Activated naive CD4-positive, alpha-beta T cell treated with Interleukin-2 at 50 U/mL for 16 hours (primary cell): ENCODE data around the gene ENTPD3.

ENCODE experiments used
- DNase-seq: peaks from one replicate; pipeline ENCODE4 v3.0.0-alpha.2; 2020

ENTPD3 gene, protein sequence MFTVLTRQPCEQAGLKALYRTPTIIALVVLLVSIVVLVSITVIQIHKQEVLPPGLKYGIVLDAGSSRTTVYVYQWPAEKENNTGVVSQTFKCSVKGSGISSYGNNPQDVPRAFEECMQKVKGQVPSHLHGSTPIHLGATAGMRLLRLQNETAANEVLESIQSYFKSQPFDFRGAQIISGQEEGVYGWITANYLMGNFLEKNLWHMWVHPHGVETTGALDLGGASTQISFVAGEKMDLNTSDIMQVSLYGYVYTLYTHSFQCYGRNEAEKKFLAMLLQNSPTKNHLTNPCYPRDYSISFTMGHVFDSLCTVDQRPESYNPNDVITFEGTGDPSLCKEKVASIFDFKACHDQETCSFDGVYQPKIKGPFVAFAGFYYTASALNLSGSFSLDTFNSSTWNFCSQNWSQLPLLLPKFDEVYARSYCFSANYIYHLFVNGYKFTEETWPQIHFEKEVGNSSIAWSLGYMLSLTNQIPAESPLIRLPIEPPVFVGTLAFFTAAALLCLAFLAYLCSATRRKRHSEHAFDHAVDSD

DNA sequence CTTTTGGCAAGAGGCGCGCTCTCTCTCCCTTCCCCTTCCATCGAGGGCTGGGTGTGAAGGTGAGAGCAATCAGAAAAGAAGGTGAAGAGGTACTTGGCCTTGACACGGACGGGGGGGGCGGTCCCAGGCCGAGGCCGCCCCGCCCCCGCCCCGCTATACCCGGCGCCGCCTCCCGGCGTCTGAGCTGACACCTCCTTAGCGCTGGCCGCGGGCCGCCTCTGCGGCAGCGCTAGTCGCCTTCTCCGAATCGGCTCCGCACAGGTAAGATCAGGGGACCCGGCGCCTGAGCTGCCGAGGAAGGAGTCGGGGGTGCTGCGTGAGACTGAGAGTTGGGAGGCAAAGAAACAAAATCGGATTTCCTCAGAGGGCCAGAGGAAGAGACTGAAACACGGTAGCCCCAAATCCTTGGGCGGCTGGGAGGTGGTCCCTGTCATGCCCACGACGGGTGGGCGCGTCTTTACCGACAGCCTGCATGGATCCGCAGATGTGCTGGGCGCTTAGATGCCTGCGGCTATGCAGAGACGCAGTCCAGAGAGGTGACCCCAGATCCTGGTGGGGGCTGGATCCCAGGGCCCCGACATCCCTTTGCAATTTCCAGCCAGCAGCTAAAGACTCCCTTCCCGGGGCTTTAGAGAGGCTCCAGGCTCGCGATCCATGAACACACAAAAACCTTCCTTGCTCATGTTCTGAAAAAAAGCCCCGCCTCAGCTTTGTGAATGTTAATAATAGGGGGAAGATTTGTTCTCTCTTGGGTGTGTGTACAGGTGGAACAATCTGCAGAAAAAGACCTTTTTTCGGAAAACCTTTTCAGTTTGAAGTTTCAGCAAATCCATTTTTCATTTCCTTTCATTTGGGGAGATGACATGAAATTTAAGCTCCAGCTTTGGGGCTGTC lies at the start of gene ENTPD3:
Gene ENTPD3 (plus strand): TSS at position 184 of the 894 bp plus-strand sequence. CDS start 874 bp downstream, outside the sequence.
- peak; percentile 33 for DNase-seq

DNA sequence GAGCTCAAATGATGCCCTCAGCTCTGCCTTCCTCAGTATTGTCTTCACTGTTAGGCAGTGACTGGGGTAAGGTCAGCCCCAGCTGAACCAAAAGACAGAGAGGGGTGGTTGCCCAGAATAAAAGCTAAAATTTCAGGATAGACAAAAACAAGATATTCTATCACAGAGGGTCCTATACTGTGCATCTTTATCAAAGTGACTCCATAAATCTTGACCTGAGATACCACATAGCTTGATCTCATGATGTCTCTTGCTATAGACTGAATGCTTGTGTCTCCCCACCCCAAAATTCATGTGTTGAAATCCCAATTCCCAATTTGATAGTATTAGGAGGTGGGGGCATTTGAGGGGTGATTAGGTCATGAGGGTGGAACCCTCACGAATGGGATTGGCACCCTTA lies 47.1 kb upstream of the ENTPD3 start:
- DNase-seq, result no peak

DNA sequence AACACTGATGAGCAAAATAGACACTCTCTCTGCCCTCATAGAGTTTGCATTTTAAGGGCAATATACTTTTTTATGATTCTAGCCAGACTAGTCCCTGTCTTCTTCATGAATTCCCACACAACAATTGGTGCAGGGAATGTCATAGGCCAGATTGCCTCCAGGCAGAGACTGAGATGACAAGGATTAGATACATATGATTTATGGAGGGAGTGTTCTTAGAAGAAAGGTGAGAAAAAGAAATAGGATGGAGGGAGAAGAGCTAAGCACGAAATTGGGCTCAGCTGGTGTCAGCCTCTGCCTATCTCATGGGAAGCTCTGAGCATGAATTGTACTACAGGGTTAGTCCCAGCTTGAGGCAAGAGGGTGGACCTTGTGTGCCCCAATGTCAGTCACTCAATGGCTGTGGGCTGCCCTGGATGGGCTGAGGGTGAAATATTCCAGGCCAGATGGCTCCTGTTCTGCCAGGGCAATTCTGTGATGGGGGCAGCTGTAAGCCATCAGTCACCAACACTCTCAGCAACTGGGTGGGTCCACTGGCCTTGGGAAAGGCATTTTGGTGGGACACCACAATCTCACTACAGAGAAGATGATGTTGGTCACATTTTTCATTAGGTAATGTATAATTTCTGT lies 46.3 kb upstream of the ENTPD3 start:
- no peak for DNase-seq

DNA sequence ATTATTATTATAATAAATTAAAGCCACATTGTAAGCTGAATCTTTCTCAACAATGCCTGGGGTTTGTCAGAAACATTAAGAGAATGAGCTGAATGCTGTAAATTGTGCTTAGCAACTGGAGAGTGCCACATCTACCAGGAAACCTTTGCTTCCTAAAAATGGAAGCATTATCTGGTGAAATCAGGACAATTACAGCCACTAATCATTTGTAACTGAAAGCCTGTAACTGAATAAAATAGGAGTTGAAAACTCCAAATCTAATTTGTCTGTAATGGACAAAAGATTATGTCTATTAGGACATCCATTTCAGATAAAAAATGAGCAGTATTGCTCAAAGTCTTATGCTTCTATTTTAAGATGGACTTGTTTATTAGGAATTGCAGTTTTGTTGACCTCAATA lies 45.3 kb upstream of the ENTPD3 start:
- DNase-seq, result no peak

DNA sequence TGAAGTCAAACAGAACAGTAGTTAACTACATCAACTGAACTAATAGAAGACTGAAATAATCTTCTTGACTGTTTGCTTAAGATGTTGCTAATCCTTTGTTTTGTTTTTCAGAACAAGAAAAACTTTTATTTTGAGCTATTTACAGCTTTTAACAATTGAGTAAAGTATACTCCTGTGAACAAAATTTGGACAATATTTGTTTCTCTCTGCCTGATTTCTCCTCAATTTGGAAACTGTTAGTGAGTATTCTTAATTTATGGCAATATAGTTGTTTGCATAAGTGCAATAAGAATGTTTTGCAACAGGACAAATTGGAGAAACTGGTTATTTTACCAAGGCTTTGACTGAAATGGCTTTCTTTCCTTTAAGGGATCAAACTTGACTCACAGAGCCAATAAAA lies 36.5 kb upstream of the ENTPD3 start:
- no peak for DNase-seq

DNA sequence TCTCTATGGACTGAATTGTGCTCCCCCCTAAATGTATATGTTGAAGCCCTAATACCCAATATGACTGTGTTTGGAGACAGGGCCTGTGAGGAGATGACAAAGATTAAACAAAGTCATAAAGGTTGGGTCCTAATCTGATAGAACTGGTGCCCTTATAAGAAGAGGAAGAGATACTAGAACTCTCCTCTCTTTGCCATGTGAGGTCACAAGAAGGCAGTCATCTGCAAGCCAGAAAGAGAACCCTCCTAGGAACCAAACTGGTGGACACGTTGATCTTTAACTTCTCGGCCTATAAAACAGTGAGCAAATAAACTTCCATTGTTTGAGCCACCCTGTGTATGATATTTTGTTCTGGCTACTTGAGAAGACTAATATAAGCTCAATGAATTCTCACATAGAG lies 31.6 kb upstream of the ENTPD3 start:
- no peak for DNase-seq

DNA sequence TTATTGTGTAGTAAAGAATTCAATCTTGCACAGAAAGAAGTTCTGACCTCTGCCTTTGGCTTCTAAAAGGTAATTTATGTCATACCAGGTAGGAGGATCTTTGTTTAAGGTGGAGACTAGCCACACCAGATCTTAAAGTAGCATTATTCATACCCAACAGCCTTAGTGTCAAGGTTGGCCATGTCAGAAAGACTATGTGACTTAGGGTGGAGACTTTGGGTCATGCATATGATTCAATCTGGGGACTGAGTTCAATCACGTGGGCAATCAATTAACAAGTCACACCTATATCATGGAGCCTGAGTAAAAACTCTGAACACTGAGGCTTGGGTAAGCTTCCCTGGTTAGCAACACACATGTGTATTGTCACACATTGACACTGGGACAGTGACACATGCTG lies 28.5 kb upstream of the ENTPD3 start:
- no peak for DNase-seq

DNA sequence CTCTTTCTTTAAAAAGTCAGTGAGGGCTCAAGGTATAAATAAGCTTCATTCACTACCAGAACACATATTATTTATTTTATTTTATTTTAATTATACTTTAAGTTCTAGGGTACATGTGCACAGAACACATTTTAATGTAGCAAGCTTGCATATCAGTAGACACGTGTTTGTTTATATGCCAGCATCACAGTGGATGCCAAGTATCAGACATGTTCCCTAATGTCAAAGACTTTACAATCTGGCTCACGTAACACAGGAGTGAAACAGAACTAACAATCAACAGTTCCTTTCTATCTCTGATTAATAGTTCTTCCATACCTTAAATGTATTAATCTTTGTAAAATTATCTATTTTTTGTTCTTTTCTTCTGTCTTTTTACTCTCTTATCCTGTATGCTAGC lies 23.3 kb upstream of the ENTPD3 start:
- DNase-seq, result no peak

DNA sequence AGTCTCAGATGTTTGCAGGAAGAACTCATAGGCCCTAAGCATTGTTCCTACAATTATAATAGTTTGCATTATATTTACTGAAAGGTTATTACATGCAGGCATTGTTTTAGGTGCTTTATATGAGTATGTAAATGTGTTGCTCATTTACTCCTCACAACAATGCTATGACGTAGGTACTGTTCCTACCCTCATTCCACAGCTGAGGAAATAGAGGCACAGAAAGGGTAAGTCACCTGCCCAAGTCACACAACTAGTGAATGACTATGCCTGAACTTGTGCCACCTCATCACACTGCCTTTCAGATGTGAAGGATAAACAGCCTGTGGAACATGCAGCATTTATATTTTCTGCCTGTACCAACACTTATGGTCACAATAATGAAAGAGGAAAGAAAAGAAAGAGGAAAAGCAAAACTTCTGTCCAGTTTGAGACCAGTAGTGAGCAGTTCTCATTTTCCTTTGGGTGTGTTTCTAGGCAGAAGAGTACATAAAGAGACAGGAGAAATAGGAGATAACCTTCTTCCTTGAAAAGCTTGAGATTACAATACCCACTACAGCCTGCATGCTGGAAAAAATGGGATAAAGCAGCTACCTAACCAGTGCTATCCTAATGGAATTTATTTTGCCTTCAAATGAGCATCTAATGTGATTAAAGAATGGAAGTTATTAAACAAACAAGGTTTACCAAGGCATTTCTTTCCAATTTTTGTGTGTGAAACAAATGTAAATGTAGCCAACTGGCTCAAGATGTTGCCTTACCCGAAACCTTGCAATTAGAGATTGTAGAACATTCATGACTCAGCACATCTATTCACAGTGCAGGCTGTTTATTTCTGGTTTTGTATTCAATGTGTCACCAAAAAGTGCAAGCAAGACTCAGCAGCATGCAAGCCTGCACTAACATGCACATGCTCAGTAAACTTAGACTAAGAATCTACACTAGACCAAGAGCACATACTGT lies 20.5 kb upstream of the ENTPD3 start:
- DNase-seq, result no peak

DNA sequence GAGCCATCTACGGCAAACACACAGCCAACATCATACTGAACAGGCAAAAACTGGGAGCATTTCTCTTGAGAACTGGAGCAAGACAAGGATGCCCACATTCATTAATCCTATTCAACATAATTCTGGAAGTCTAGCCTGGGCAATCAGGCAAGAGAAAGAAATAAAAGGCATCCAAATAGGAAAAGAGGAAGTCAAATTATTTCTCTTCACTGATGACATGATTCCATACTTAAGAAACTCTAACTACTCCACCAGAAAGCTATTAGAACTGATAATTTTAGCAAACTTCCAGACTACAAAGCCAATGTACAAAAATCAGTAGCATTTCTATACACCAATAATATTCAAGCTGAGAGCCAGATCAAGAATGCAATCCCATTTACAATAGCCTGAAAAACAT lies 17.3 kb upstream of the ENTPD3 start:
- no peak for DNase-seq

DNA sequence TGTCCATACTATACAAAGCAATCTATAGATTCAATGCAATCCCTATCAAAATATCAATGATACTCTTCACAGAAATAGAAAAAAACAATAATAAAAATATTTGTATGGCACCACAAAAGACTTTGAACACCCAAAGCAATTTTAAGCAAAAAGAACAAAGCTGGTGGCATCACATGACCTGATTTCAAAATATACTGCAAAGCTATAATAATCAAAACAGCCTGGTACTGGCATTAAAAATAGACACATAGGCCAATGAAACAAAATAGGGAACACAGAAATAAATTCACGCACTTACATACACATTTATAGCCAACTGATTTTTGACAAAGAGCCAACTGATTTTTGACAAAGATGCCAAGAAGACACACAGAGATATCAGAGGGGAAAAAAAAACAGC lies 9.2 kb upstream of the ENTPD3 start:
- no peak for DNase-seq

DNA sequence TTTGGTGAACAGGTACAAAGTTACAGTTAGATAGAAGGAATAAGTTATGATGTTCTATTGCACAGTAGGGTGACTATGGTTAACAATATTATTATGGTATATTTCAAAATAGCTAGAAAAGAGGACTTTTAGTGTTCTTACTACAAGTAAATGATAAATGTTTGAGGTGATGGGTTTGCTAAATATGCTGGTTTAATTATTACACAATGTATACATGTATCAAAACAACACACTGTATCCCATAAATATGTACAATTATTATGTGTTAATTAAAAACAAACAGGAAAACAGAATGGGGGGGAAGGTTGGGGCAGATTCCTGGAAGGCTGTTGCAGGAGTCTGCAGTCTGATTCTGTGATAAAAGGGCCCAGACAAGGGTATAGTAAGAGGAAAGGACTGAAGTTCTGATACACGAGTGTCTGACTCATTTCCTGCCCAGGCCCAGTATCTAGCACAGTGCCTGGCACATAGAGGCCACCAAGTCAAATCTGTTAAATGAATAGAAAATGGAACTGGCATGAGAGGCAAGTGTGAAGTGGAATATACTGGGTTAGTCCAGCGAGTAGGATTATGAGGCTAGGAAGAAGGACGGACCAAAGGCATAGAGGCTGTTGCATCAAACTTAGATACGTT lies 7.2 kb upstream of the ENTPD3 start:
- no peak for DNase-seq

DNA sequence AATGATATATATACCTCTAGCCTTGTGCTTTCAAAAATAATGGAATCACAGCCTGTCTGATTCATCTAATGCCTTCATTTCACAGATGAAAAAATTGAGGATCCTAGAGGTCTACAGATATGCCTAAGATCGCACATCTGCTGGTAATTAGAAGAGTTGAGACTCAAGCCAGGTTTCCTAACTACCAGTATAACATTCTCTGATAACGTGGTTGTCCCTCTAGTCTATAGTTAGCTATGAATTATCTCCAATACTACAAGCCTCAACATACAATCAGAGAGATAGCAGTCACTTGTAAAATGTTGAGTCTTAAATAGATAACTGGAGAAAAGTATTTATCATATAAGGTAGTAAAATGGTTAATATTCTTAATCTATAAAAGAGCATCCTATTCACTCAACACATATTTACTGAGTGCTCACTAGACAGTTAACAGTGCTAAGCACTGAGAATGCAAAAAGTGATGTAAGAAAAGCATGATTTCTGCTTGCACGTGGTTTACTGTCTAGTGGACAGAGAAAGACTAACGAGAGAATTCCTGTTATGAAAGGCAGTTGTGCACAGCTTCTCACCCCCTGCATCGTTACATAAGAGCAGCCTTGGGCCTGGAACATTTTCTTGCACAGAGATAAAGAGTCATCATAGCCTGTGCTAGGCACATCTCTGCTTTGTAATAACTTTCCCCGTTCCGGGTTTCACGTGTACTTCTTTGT lies 4.9 kb upstream of the ENTPD3 start:
- no peak for DNase-seq

DNA sequence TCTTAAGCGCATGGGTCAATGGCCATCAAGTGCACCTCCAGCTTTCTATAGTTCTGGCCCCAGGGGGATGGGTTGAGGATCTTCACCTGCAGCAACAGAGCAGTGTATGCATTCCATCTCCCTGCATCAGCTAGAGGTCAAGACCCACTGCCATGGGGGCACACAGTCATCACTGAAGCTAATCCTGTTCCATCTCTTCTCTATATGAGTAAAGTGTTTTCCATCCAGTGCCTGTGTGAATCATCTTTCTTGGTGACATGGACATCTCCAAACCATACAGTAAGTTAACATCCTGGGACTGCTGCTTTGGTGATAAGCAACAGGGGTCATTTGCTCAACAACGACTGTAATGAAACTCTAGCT lies 4.4 kb upstream of the ENTPD3 start:
- DNase-seq, result no peak

DNA sequence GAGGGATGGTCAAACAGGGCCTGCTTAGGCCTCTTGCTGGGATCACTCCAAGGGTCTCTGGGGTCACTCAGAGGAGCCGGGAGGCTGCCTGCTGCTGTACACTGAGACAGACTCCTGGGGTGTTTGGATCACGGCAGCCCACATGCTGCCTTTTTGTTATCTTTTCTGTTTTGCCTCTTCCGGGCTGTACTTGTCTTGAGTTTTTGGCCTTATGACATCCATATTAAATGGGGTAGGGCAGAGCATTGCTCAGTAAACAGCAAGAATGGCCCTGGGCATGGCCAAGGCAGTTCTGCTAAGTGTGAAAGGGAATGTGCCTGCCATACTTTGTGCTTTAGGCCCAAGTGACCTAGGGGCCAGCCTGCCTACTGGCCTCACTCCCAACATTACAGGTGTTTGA lies 771 bp upstream of the ENTPD3 start:
- no peak for DNase-seq

DNA sequence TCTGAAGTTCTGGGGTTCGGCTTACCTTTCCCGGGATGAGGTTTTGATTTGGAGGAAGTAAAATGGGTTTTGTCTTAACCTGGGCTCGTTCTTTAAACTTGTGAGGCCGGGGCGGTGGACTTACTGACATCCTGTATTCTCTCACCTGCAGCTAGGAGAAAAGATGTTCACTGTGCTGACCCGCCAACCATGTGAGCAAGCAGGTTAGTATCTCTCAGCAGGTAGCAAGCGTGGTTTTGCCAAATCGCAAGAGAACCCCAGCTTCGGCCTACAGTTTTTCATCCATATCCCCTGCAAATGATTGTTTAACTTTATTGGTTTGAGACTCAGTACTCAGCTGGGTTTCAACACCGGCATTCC lies 891 bp downstream of the ENTPD3 start:
- no peak for DNase-seq

DNA sequence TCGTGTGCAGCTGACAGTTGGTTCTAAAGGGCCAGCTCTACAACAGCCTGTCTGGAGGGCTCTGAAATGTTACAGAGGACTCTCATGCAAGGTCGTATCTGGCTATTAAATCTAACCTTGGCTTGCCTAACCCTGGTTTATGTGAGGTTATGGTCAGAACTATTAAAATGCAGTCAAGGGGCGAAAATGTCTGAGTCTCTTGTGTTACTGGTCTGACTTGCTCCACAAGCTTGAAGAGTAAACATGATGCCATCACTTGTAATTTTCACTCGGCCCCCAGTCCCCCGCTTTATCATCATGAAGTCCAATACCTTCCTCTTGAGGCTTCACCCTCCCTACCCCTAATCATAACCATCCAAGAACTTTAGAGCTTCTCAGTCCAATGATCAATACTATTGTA lies 9.4 kb downstream of the ENTPD3 start:
- DNase-seq, result no peak

DNA sequence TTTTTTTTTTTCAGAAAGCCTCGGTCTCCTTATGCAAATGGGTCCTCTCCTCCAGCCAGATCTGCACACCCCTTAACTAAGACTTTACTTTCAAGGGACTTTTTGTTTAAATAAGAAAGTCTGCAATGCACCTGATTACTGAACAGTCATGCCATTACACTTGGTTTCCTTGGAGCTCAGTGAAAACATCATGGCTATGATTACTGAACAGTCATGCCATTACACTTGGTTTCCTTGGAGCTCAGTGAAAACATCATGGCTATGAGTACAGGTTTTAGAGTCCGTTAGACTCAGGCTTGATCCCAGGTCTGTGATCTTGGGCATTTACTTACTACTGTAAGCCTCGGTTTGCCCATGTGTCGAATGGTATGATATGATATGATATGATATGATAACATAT lies 10.1 kb downstream of the ENTPD3 start:
- DNase-seq, result no peak

DNA sequence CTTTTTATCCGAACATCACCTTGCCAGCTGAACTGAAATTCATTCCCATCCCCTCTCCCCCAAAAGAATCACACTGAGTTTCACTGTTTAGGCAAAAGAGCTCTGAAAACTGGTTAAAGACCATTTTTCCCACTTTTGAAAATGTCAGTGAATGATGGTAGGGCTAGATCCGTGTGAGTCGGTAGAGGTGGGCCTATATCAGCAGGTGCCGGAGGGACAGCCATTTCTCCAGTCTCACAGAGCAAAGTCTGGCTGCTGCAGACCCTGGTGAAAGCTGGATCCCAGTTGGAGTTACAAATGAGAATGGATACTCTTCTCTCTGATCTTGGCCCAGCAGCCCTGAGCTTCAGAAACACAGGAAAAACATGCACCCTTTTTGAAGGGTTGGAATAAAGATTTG lies 10.9 kb downstream of the ENTPD3 start:
- DNase-seq, result no peak

DNA sequence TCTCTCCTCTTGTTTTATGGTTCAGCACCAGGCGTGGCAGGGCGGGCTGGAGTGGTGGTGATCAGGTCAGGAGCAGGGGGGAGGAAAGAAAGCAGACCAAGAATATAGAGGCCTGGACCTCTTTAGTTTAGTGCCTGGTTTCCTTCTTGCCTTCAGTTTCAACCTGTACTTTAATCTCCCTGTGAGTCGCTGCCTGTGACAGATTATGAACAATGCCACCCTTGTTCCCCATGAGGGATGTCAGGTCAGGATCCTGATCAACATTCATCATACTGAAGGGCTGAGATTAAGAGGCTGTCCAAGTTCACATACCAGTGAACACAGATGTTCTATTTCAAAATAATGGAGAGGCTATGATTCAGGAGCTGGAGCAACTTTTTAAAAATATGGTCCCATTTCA lies 11.4 kb downstream of the ENTPD3 start:
- no peak for DNase-seq

DNA sequence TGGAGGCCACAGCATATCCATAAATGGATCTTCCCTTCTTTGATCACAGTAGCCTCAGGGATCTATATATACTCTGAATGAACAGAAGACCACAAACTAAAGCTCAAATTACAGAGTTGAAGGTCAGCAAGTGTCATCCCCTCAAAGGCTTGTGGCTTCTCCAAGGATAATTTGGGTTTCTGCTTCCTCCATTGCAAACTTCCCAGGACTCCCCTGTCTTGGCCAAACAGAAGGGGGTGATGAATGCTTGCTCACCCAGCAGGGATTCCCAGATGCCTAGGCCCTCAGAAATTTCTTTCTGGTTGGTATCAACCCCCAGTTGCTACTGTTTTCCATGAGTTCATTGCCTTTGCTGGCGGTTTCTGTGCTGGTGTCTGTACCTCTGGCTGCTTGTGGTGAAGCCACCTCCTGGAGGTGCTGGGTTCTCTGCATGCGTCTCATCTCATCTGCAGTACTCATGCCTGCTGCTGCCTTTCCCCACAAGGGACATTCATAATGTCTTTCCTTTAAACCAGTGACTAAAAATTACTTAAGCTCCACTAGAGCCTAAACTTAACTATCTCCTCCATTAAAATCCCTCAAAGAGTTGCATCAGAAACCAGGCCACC lies 17.7 kb downstream of the ENTPD3 start:
- no peak for DNase-seq
